HepG2 (cell line): ENCODE measurements around the gene SFI1. TPM values are rescaled to one million over a fixed set of nuclear protein-coding genes. Genes with fewer than 3 reads are reported as not detected.

Experiments used
- ATAC-seq: fragments of 200-7000 bp; cut with Tn5 transposase; 3 replicates; pipeline ENCODE4 v1.9.1; 2020; ENCODE audit warnings: mild to moderate bottlenecking, moderate library complexity
- BruUV-seq: library from RNA; stranded (reverse); fragments of 400-500 nt; replicated peaks from 2 replicates; lab custom pipeline; 2021; lab: Mats Ljungman, UMichigan
- CTCF ChIA-PET: fragments of 300-600 bp; formaldehyde crosslinking; extraction: SDS; loops from one replicate; lab custom pipeline; 2021; ENCODE audit warnings: low total read pairs, inconsistent platforms, low intra/inter-chr PET ratio; lab: Yijun Ruan, JAX
- POLR2A ChIA-PET: fragments of 350-600 bp; sonication (Branson Sonifier 250); formaldehyde crosslinking; loops from one replicate; lab custom pipeline; 2020; ENCODE audit warnings: antibody characterized with exemption, inconsistent platforms; lab: Yijun Ruan, JAX
- DNase-seq: peaks from one replicate; pipeline ENCODE4 v3.0.0-alpha.2; 2015; ENCODE audit warnings: low spot score
- FAIRE-seq: peaks from 3 replicates; lab custom pipeline; 2011; peaks lifted over from hg19 to GRCh38; lab: Jason Lieb, UNC
- H2AFZ ChIP-seq: one replicate; pipeline ENCODE4 v1.6.1; 2011; ENCODE audit warnings: low read length, inconsistent platforms
- H3K27ac ChIP-seq: fragments of 300-600 bp; 3 replicates; pipeline ENCODE4 v1.8.0; 2011; ENCODE audit warnings: mixed run types, mild to moderate bottlenecking, mixed read lengths, low read length, inconsistent platforms; ENCODE audit not compliant: insufficient read depth; ENCODE audit errors: extremely low read length
- H3K27me3 ChIP-seq, 2 experiments: fragments of 200-600 bp in 1 of 2; 2 replicates in 1 of 2; 3 replicates in 1 of 2; pipeline versions ENCODE4 v1.6.0 to v1.8.0; 2011; ENCODE audit warnings: low read length in 2 of 2, mild to moderate bottlenecking in 2 of 2, moderate library complexity in 2 of 2, inconsistent platforms in 1 of 2; ENCODE audit not compliant: insufficient read depth in 2 of 2, control insufficient read depth in 1 of 2
- H3K36me3 ChIP-seq, 2 experiments: fragments of 200-600 bp in 1 of 2; replicated peaks in 1 of 2; 2 replicates in 1 of 2; 3 replicates in 1 of 2; pipeline versions ENCODE4 v1.5.1 to v1.8.0; 2011; ENCODE audit warnings: low read length in 2 of 2, inconsistent platforms in 1 of 2; ENCODE audit not compliant: insufficient read depth in 2 of 2, control insufficient read depth in 1 of 2
- H3K4me1 ChIP-seq: 2 replicates; pipeline ENCODE4 v1.5.1; 2012; ENCODE audit warnings: low read length, inconsistent platforms; ENCODE audit not compliant: insufficient read depth
- H3K4me2 ChIP-seq: 2 replicates; pipeline ENCODE4 v1.6.0; 2011; ENCODE audit warnings: low read depth, low read length, inconsistent platforms
- H3K4me3 ChIP-seq, 3 experiments: fragments of 200-600 bp in 1 of 3; sonication (generic), shearing (Covaris generic) in 1 of 3; replicated peaks in 1 of 3; 2 replicates each; pipeline ENCODE4 v1.5.1; 2011 to 2016; ENCODE audit warnings: low read length in 3 of 3, inconsistent platforms in 2 of 3, low read depth in 2 of 3, mild to moderate bottlenecking in 2 of 3, control low read depth in 1 of 3, mixed read lengths in 1 of 3; ENCODE audit not compliant: insufficient read depth in 1 of 3
- H3K79me2 ChIP-seq: one replicate; pipeline ENCODE4 v1.6.1; 2011; ENCODE audit warnings: low read length, inconsistent platforms; ENCODE audit not compliant: insufficient read depth
- H3K9ac ChIP-seq: 2 replicates; pipeline ENCODE4 v1.6.0; 2011; ENCODE audit warnings: mild to moderate bottlenecking, low read depth, low read length, inconsistent platforms; ENCODE audit not compliant: insufficient read depth
- H3K9me3 ChIP-seq: 2 replicates; pipeline ENCODE4 v1.5.1; 2012; ENCODE audit warnings: mild to moderate bottlenecking, low read length
- H4K20me1 ChIP-seq: 2 replicates; pipeline ENCODE4 v1.6.0; 2011; ENCODE audit warnings: inconsistent platforms, mild to moderate bottlenecking, low read length, moderate library complexity; ENCODE audit not compliant: insufficient read depth
- FOSL2 ChIP-seq: sonication (generic); formaldehyde crosslinking; IDR thresholded peaks from 2 replicates; pipeline ENCODE4 v1.4.0; 2020; ENCODE audit warnings: missing genetic modification reagents
- FOXA3 ChIP-seq: IDR thresholded peaks from 2 replicates; pipeline ENCODE4 v1.6.1; 2016; ENCODE audit warnings: missing genetic modification reagents, missing compliant biosample characterization
- HMG20A ChIP-seq: IDR thresholded peaks from 2 replicates; pipeline ENCODE4 v1.6.1; 2016; ENCODE audit warnings: borderline replicate concordance
- KLF12 ChIP-seq: sonication (generic); formaldehyde crosslinking; IDR thresholded peaks from 2 replicates; pipeline ENCODE4 v1.4.0; 2020; ENCODE audit warnings: missing genetic modification reagents, borderline replicate concordance
- TGIF2 ChIP-seq: IDR thresholded peaks from 2 replicates; pipeline ENCODE4 v1.6.1; 2016; ENCODE audit warnings: control low read depth, missing compliant biosample characterization
- ZNF484 ChIP-seq: sonication (generic); formaldehyde crosslinking; IDR thresholded peaks from 2 replicates; pipeline ENCODE4 v1.5.1; 2020; ENCODE audit warnings: mild to moderate bottlenecking, low read depth, missing genetic modification reagents, borderline replicate concordance
- ZNF589 ChIP-seq: sonication (generic); formaldehyde crosslinking; conservative IDR thresholded peaks from 2 replicates; pipeline ENCODE4 v1.8.0; 2022; ENCODE audit warnings: mild to moderate bottlenecking, moderate library complexity, missing genetic modification reagents
- WGBS: methylation state at CpG from one replicate; pipeline ENCODE4 v1.1.6; 2017; ENCODE audit warnings: low lambda C conversion rate; 5-methylcytosine and 5-hydroxymethylcytosine counted together
- in situ Hi-C: cut with HindIII; loops from 2 replicates; pipeline ENCODE4 v1.10.0; 2017; ENCODE audit warnings: low pct_unique_long_range_greater_than_20kb; ENCODE audit not compliant: extremely low pct_ligation_motif_present
- intact Hi-C: fragments of 100-400 bp; cut with micrococcal nuclease; formaldehyde crosslinking; loops from one replicate; pipeline ENCODE4 v1.10.0; 2022; ENCODE audit not compliant: unreplicated experiment
- polyA plus RNA-seq, 8 experiments: library from polyadenylated mRNA; depleted of rRNA in 3 of 8; stranded (reverse) in 7 of 8; unstranded in 1 of 8; fragments of >200 nt; fragmentation: Illumina TruSeq in 4 of 8; extraction: Trizol in 4 of 8; gene quantifications; 2 replicates each; pipeline versions ENCODE4 v1.2.1 to v1.2.3, GENCODE V29; 2011 to 2016; ENCODE audit warnings: low read depth in 4 of 8, missing spikeins in 1 of 8, mixed read lengths in 1 of 8; ENCODE audit not compliant: insufficient read depth in 1 of 8
- total RNA-seq, 5 experiments: library from RNA; depleted of rRNA; stranded (reverse); fragments of >200 nt; fragmentation: Illumina TruSeq; extraction: Trizol; gene quantifications; 2 replicates each; pipeline ENCODE4 v1.2.3, GENCODE V29; 2016; ENCODE audit warnings: low read depth in 1 of 5
- TF ChIP-seq, protein P1 (sequence below): IDR thresholded peaks from 2 replicates; pipeline ENCODE4 v1.6.1; 2012; ENCODE audit warnings: low read depth, low read length, improper control_type of control experiment
- TF ChIP-seq, protein P2 (sequence below): sonication (generic); formaldehyde crosslinking; IDR thresholded peaks from 2 replicates; pipeline ENCODE4 v1.4.0; 2020; ENCODE audit warnings: mild to moderate bottlenecking, missing genetic modification reagents
- TF ChIP-seq, protein P3 (sequence below): sonication (generic); formaldehyde crosslinking; conservative IDR thresholded peaks from 2 replicates; pipeline ENCODE4 v1.4.0; 2020; ENCODE audit warnings: mild to moderate bottlenecking, missing genetic modification reagents, moderate library complexity

The SFI1 gene
- total and polyA plus RNA-seq, 2 of the 13 experiments (the other 11 are each of a cell fraction or from before 2014, with no cell fraction given): 20.5 to 40.1 TPM

DNA sequence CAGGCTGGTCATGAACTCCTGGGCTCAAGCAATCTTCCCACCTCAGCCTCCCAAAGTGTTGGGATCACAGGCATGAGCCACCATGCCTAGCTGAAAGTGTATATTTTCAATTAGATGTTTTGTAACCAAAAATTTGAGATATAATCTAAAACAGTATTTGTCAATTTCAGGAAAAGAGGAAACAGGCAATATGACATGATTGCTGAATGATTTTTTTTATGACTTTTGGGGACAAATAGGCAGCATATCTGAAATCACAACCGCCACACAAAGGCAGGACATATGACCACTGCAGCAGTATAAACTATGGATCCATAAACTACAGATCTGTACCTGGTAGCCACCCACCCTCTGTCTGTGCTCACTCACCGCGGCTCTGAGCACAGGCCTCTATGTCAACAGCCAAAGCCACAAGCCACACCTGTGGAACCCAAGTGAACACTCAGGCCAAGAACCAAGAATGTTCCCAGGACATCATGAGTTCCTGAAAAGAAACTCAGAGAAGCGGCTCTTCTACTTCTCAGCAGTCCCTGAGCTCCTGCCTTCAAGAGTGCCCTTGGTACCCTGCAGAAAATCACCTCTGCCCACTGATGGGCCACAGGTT lies 143.2 kb downstream of the SFI1 start (continued):
- TF ChIP-seq ZNF589 (CRISPR knock-in tag) (no peak), TGIF2 (CRISPR knock-in tag) (no peak)

DNA sequence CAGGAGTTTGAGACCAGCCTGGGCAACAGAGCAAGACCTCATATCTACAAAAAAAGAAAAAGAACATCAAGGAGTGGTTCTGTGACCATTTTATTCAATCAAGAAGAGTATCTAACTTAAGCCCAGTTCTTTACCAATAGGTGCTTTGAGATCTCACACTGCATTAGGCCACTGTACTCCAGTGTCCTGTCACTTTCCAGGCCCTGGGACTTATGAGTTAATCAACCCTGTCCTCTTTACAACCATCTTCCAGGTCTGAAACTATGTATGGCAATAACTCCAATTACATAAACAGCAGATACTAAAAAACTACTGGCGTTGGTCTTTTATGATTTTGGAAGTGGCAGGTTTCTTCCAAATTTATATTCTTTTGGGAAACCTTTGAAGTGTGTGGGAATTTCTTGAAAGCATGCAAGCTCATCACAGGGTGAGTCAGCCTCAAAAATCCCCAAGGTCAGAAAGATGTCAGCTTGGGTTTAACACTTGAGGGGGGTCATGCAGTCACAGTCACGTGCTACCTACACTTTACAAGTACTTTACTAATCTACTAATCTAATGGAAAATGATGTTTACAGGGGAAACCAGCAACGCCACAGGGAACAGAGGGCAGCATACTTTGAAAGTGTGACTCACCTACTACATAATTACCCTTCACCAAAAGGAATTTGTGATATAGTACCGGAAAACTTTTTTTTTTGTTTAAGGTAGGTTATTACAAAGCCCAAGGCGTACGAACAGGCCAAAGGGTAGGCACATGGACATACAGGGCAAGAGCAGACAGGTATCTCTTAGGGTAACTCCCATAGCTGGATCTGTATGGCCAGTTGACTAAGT lies 150.1 kb downstream of the SFI1 start:
- in situ Hi-C loops (no loop called here), intact Hi-C loops (no loop called here)
- POLR2A ChIA-PET: interaction anchor here (1.0 to 3.6 kb wide), 3 partner anchors 15 to 17 kb away, joined by 3 to 33 read pairs (median 3); partner anchors contain the start of gene PISD
- Histone ChIP-seq H3K9ac (no peak overlapping the region), H4K20me1 (peaks cover 6% of the 10 kb centered on the region), H2AFZ (no peak overlapping the region), H3K4me3 (no peak overlapping the region), H3K27me3 (no peaks in the 10 kb centered on the region), H3K4me2 (no peak overlapping the region), H3K27ac (peak overlapping the region; percentile 55), H3K9me3 (no peaks in the 10 kb centered on the region), H3K79me2 (peaks cover 17% of the 10 kb centered on the region), H3K4me1 (peaks cover 31% of the 10 kb centered on the region), H3K36me3 (peaks cover 16 to 61% of the 10 kb centered on the region in 2 experiments)
- no TSS peak for BruUV-seq
- WGBS: 60% methylated on average over 6 of the region's 6 CpGs
- ATAC-seq (peak; percentile 60), DNase-seq (peak; percentile 87), FAIRE-seq (no peak)
- CTCF ChIA-PET: no interaction called here
- TF ChIP-seq, protein P1, sequence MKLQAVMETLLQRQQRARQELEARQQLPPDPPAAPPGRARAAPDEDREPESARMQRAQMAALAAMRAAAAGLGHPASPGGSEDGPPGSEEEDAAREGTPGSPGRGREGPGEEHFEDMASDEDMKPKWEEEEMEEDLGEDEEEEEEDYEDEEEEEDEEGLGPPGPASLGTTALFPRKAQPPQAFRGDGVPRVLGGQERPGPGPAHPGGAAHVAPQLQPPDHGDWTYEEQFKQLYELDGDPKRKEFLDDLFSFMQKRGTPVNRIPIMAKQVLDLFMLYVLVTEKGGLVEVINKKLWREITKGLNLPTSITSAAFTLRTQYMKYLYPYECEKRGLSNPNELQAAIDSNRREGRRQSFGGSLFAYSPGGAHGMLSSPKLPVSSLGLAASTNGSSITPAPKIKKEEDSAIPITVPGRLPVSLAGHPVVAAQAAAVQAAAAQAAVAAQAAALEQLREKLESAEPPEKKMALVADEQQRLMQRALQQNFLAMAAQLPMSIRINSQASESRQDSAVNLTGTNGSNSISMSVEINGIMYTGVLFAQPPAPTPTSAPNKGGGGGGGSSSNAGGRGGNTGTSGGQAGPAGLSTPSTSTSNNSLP: peak; percentile 47; the same call in 1 of the 2 replicates
- peak; percentile 10; the same call in 1 of the 2 replicates for TF ChIP-seq FOXA3 (CRISPR knock-in tag)
- TF ChIP-seq KLF12 (CRISPR knock-in tag): no peak
- no peak for TF ChIP-seq ZNF484
- peak; percentile 90 for TF ChIP-seq FOSL2 (CRISPR knock-in tag)
- TF ChIP-seq, protein P2, sequence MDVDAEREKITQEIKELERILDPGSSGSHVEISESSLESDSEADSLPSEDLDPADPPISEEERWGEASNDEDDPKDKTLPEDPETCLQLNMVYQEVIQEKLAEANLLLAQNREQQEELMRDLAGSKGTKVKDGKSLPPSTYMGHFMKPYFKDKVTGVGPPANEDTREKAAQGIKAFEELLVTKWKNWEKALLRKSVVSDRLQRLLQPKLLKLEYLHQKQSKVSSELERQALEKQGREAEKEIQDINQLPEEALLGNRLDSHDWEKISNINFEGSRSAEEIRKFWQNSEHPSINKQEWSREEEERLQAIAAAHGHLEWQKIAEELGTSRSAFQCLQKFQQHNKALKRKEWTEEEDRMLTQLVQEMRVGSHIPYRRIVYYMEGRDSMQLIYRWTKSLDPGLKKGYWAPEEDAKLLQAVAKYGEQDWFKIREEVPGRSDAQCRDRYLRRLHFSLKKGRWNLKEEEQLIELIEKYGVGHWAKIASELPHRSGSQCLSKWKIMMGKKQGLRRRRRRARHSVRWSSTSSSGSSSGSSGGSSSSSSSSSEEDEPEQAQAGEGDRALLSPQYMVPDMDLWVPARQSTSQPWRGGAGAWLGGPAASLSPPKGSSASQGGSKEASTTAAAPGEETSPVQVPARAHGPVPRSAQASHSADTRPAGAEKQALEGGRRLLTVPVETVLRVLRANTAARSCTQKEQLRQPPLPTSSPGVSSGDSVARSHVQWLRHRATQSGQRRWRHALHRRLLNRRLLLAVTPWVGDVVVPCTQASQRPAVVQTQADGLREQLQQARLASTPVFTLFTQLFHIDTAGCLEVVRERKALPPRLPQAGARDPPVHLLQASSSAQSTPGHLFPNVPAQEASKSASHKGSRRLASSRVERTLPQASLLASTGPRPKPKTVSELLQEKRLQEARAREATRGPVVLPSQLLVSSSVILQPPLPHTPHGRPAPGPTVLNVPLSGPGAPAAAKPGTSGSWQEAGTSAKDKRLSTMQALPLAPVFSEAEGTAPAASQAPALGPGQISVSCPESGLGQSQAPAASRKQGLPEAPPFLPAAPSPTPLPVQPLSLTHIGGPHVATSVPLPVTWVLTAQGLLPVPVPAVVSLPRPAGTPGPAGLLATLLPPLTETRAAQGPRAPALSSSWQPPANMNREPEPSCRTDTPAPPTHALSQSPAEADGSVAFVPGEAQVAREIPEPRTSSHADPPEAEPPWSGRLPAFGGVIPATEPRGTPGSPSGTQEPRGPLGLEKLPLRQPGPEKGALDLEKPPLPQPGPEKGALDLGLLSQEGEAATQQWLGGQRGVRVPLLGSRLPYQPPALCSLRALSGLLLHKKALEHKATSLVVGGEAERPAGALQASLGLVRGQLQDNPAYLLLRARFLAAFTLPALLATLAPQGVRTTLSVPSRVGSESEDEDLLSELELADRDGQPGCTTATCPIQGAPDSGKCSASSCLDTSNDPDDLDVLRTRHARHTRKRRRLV (CRISPR knock-in tag): no peak
- TF ChIP-seq, protein P3, sequence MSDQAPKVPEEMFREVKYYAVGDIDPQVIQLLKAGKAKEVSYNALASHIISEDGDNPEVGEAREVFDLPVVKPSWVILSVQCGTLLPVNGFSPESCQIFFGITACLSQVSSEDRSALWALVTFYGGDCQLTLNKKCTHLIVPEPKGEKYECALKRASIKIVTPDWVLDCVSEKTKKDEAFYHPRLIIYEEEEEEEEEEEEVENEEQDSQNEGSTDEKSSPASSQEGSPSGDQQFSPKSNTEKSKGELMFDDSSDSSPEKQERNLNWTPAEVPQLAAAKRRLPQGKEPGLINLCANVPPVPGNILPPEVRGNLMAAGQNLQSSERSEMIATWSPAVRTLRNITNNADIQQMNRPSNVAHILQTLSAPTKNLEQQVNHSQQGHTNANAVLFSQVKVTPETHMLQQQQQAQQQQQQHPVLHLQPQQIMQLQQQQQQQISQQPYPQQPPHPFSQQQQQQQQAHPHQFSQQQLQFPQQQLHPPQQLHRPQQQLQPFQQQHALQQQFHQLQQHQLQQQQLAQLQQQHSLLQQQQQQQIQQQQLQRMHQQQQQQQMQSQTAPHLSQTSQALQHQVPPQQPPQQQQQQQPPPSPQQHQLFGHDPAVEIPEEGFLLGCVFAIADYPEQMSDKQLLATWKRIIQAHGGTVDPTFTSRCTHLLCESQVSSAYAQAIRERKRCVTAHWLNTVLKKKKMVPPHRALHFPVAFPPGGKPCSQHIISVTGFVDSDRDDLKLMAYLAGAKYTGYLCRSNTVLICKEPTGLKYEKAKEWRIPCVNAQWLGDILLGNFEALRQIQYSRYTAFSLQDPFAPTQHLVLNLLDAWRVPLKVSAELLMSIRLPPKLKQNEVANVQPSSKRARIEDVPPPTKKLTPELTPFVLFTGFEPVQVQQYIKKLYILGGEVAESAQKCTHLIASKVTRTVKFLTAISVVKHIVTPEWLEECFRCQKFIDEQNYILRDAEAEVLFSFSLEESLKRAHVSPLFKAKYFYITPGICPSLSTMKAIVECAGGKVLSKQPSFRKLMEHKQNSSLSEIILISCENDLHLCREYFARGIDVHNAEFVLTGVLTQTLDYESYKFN (CRISPR knock-in tag): no peak
- TF ChIP-seq HMG20A (CRISPR knock-in tag): peak; percentile 33; the same call in 1 of the 2 replicates
